Panc1 (cell line): Measurements from ENCODE around the gene EYS.

ENCODE experiments used
- POLR2AphosphoS5 ChIP-seq: IDR thresholded peaks from 2 replicates; pipeline ENCODE4 v1.6.1; 2012; ENCODE audit warnings: mild to moderate bottlenecking, low read depth, low read length, moderate library complexity
- SIN3A ChIP-seq: IDR thresholded peaks from 2 replicates; pipeline ENCODE4 v1.6.1; 2012; ENCODE audit warnings: low read depth, mild to moderate bottlenecking, low read length, moderate library complexity, borderline replicate concordance; ENCODE audit not compliant: insufficient read depth
- TCF7L2 ChIP-seq: IDR thresholded peaks from 2 replicates; pipeline ENCODE4 v1.6.1; 2011; ENCODE audit warnings: mild to moderate bottlenecking, low read depth, low read length, inconsistent platforms
- TF ChIP-seq, protein P1 (sequence below): fragments of 450-650 bp; IDR thresholded peaks from 2 replicates; pipeline ENCODE4 v1.5.1; 2017; ENCODE audit warnings: mild to moderate bottlenecking

DNA sequence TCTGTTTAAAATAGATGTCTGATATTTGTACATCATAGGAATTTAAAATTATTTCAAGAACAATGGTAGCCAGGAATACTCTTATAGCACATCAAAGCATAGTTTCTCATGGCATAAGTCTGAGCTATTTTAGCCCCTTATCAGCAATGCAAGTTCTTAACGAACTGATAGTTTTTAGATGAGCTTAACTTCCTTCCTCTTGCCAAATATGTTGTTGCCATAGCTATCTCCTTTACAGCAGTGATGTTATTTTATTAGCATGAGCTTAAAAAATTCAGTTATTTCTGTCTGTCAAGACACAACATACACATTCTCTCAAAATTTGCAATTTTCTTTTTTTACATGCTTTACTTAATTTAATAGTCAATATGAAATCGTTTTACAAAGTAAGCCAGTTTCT lies 1204.2 kb downstream of the EYS start:
- no peak for TF ChIP-seq POLR2AphosphoS5
- TF ChIP-seq, protein P1, sequence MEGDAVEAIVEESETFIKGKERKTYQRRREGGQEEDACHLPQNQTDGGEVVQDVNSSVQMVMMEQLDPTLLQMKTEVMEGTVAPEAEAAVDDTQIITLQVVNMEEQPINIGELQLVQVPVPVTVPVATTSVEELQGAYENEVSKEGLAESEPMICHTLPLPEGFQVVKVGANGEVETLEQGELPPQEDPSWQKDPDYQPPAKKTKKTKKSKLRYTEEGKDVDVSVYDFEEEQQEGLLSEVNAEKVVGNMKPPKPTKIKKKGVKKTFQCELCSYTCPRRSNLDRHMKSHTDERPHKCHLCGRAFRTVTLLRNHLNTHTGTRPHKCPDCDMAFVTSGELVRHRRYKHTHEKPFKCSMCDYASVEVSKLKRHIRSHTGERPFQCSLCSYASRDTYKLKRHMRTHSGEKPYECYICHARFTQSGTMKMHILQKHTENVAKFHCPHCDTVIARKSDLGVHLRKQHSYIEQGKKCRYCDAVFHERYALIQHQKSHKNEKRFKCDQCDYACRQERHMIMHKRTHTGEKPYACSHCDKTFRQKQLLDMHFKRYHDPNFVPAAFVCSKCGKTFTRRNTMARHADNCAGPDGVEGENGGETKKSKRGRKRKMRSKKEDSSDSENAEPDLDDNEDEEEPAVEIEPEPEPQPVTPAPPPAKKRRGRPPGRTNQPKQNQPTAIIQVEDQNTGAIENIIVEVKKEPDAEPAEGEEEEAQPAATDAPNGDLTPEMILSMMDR = no peak
- TF ChIP-seq TCF7L2 = no peak
- TF ChIP-seq SIN3A = no peak
